ENCODE measurements around the gene ZNF180. TPM values are rescaled to one million over a fixed set of nuclear protein-coding genes. Genes with fewer than 3 reads are reported as not detected.

Gene ZNF180
- total RNA-seq, 1 experiment from 2014 or later = 12.7 TPM

- Mint-ChIP-seq H3K4me3 (ENCODE audit: low read depth, unreplicated experiment) (no peak overlapping the region), H3K4me1 (ENCODE audit: low read depth, unreplicated experiment) (no peaks in the 10 kb centered on the region), H3K36me3 (ENCODE audit: insufficient read depth, unreplicated experiment) (no peaks in the 10 kb centered on the region), H3K9me3 (ENCODE audit: low read depth, unreplicated experiment) (peaks cover 25% of the 10 kb centered on the region), H3K27ac (ENCODE audit: unreplicated experiment) (no peak overlapping the region), H3K27me3 (ENCODE audit: unreplicated experiment) (no peaks in the 10 kb centered on the region)
- CTCF ChIA-PET = no interaction called here
- intact Hi-C loops (cut with micrococcal nuclease; ENCODE audit: unreplicated experiment) = no loop called here
- TF ChIP-seq, protein P1, sequence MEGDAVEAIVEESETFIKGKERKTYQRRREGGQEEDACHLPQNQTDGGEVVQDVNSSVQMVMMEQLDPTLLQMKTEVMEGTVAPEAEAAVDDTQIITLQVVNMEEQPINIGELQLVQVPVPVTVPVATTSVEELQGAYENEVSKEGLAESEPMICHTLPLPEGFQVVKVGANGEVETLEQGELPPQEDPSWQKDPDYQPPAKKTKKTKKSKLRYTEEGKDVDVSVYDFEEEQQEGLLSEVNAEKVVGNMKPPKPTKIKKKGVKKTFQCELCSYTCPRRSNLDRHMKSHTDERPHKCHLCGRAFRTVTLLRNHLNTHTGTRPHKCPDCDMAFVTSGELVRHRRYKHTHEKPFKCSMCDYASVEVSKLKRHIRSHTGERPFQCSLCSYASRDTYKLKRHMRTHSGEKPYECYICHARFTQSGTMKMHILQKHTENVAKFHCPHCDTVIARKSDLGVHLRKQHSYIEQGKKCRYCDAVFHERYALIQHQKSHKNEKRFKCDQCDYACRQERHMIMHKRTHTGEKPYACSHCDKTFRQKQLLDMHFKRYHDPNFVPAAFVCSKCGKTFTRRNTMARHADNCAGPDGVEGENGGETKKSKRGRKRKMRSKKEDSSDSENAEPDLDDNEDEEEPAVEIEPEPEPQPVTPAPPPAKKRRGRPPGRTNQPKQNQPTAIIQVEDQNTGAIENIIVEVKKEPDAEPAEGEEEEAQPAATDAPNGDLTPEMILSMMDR (IDR thresholded peaks at IDR 0.05; ENCODE audit: unreplicated experiment) = no peak
- BruUV-seq (replicated peaks) = no TSS peak
- no peak for DNase-seq
Measured at GRCh38 chr19:44455100-44455499, 45.2 kb downstream of the ZNF180 start.

GRCh38 chr19:44452367-44452766 is 48.0 kb downstream of the ZNF180 start:
- Mint-ChIP-seq H3K36me3 (ENCODE audit: insufficient read depth, unreplicated experiment) (peaks cover 5% of the 10 kb centered on the region), H3K27ac (ENCODE audit: unreplicated experiment) (no peak overlapping the region), H3K27me3 (ENCODE audit: unreplicated experiment) (no peaks in the 10 kb centered on the region), H3K9me3 (ENCODE audit: low read depth, unreplicated experiment) (peaks cover 25% of the 10 kb centered on the region), H3K4me1 (ENCODE audit: low read depth, unreplicated experiment) (no peaks in the 10 kb centered on the region), H3K4me3 (ENCODE audit: low read depth, unreplicated experiment) (no peak overlapping the region)
- DNase-seq = no peak
- no TSS peak for BruUV-seq (replicated peaks)
- CTCF ChIA-PET = interaction anchor here (0.6 kb wide), 1 partner anchor 58 kb away, joined by 3 read pairs; no protein-coding TSS in a partner anchor
- intact Hi-C loops (cut with micrococcal nuclease; ENCODE audit: unreplicated experiment) = no loop called here
- TF ChIP-seq, protein P1 (IDR thresholded peaks at IDR 0.05; ENCODE audit: unreplicated experiment) = no peak

GRCh38 chr19:44451687-44452086 is 48.6 kb downstream of the ZNF180 start:
- Mint-ChIP-seq H3K27ac (ENCODE audit: unreplicated experiment) (no peak overlapping the region), H3K27me3 (ENCODE audit: unreplicated experiment) (no peaks in the 10 kb centered on the region), H3K9me3 (ENCODE audit: low read depth, unreplicated experiment) (peaks cover 25% of the 10 kb centered on the region), H3K36me3 (ENCODE audit: insufficient read depth, unreplicated experiment) (peaks cover 5% of the 10 kb centered on the region), H3K4me1 (ENCODE audit: low read depth, unreplicated experiment) (no peaks in the 10 kb centered on the region), H3K4me3 (ENCODE audit: low read depth, unreplicated experiment) (no peak overlapping the region)
- no peak for DNase-seq
- CTCF ChIA-PET = no interaction called here
- intact Hi-C loops (cut with micrococcal nuclease; ENCODE audit: unreplicated experiment) = no loop called here
- no TSS peak for BruUV-seq (replicated peaks)
- TF ChIP-seq, protein P1 (IDR thresholded peaks at IDR 0.05; ENCODE audit: unreplicated experiment) = no peak

DNA sequence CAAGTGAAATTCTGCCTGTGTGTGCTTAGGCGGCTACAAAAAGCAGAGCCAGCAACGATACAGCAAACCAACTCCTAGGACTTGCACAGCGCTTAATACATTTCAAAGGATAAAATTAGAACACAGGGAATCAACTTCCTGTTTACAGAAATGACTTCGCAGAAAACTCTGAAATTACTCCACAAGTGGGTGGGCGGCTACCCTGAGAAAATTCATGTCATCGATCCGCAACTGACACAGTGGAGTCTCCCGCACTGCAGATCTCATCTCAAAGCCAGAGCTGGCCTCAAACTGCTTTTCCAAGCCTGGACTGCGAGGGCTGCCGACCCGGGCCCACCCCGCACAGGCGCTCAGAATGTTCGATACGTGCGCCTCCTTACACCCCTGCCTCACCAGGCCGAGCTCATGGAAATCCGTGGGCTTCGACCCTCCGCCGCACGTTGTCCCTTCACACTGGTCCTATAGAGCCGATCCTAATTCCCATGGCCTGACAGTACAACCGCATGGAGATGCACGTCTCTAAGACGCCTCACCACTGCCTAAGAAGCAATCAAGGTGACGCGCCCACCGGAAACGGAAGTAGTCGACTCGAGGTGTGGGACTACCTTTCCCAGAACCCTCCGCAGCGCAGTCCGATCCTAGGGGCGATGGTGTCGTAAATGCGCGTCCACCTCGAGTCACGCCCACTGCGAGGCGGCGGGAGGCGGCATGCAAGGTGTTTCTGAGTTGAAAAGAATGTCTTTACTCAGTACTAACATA is 52.2 kb downstream of the ZNF180 start, which contains the start of gene ZNF229:
ZNF229 (minus strand) TSS at position 557 of the 759 bp plus-strand sequence. CDS start 5,625 bp downstream, outside the sequence.
- intact Hi-C loops (cut with micrococcal nuclease; ENCODE audit: unreplicated experiment) = no loop called here
- Mint-ChIP-seq H3K9me3 (ENCODE audit: low read depth, unreplicated experiment) (peaks cover 29% of the 10 kb centered on the region), H3K4me3 (ENCODE audit: low read depth, unreplicated experiment) (peak within 1 kb of the TSS; percentile 71), H3K4me1 (ENCODE audit: low read depth, unreplicated experiment) (no peaks in the 10 kb centered on the region), H3K27ac (ENCODE audit: unreplicated experiment) (peak within 1 kb of the TSS; percentile 57), H3K36me3 (ENCODE audit: insufficient read depth, unreplicated experiment) (peaks cover 5% of the 10 kb centered on the region), H3K27me3 (ENCODE audit: unreplicated experiment) (peaks cover 7% of the 10 kb centered on the region)
- DNase-seq = peak; percentile 78
- CTCF ChIA-PET = no interaction called here
- BruUV-seq (replicated peaks) = no TSS peak
- TF ChIP-seq, protein P1 (IDR thresholded peaks at IDR 0.05; ENCODE audit: unreplicated experiment) = no peak

Measured in Calu3 (cell line).